ENCODE data around the gene HYAL4.
"Not testable (repeated sequence)": the region's sequence is repeated elsewhere in the genome, so short reads cannot be mapped to it uniquely, and the experiment has no call there.

Gene HYAL4

GRCh38 chr7:123849855-123850254 is 4.9 kb downstream of the HYAL4 start:
- DNase-seq: no peak
- H3K27me3 ChIP-seq (replicated peaks): no peaks in the 10 kb centered on the region
- no peak overlapping the region for H3K27ac ChIP-seq
- in situ Hi-C loops (cut with HindIII; ENCODE audit: low pct_ligation_motif_present, low sequenced_read_pairs): loop anchor here (25.0 kb wide), 1 partner anchor 213 kb away; no protein-coding TSS in a partner anchor
- TF ChIP-seq CTCF (IDR thresholded peaks at IDR 0.05; ENCODE audit: low read depth, low read length, missing control alignments): no peak
- H3K4me3 ChIP-seq (ENCODE audit: low read depth, low read length): no peak overlapping the region
- no peaks in the 10 kb centered on the region for H3K36me3 ChIP-seq (replicated peaks)

- H3K27me3 ChIP-seq (replicated peaks): not testable (repeated sequence)
- in situ Hi-C loops (cut with HindIII; ENCODE audit: low pct_ligation_motif_present, low sequenced_read_pairs): loop anchor here (25.0 kb wide), 1 partner anchor 214 kb away; no protein-coding TSS in a partner anchor
Measured at GRCh38 chr7:123851404-123851803, 6.4 kb downstream of the HYAL4 start.

GRCh38 chr7:123854291-123854690 is 9.3 kb downstream of the HYAL4 start:
- H3K4me3 ChIP-seq (ENCODE audit: low read depth, low read length); H3K36me3 ChIP-seq (replicated peaks); H3K27ac ChIP-seq; H3K27me3 ChIP-seq (replicated peaks); DNase-seq: not testable (repeated sequence)
- in situ Hi-C loops (cut with HindIII; ENCODE audit: low pct_ligation_motif_present, low sequenced_read_pairs): loop anchor here (25.0 kb wide), 1 partner anchor 217 kb away; no protein-coding TSS in a partner anchor

More at GRCh38 chr7:123851404-123851803, 6.4 kb downstream of the HYAL4 start:
- not testable (repeated sequence) for DNase-seq; H3K4me3 ChIP-seq (ENCODE audit: low read depth, low read length); H3K27ac ChIP-seq; H3K36me3 ChIP-seq (replicated peaks)

GRCh38 chr7:123856428-123856827 is 11.5 kb downstream of the HYAL4 start:
- H3K27ac ChIP-seq; H3K27me3 ChIP-seq (replicated peaks); DNase-seq; H3K36me3 ChIP-seq (replicated peaks); H3K4me3 ChIP-seq (ENCODE audit: low read depth, low read length): not testable (repeated sequence)
- in situ Hi-C loops (cut with HindIII; ENCODE audit: low pct_ligation_motif_present, low sequenced_read_pairs): loop anchor here (25.0 kb wide), 1 partner anchor 219 kb away; no protein-coding TSS in a partner anchor

- Histone ChIP-seq H3K27ac (no peak overlapping the region), H3K4me3 (ENCODE audit: low read depth, low read length) (no peak overlapping the region), H3K27me3 (replicated peaks) (no peaks in the 10 kb centered on the region), H3K36me3 (replicated peaks) (no peaks in the 10 kb centered on the region)
- in situ Hi-C loops (cut with HindIII; ENCODE audit: low pct_ligation_motif_present, low sequenced_read_pairs): loop anchor here (25.0 kb wide), 1 partner anchor 224 kb away; no protein-coding TSS in a partner anchor
- DNase-seq: no peak
- no peak for TF ChIP-seq CTCF (IDR thresholded peaks at IDR 0.05; ENCODE audit: low read depth, low read length, missing control alignments)
Measured at GRCh38 chr7:123860848-123861247, 15.9 kb downstream of the HYAL4 start.

- H3K4me3 ChIP-seq (ENCODE audit: low read depth, low read length): no peak overlapping the region
- TF ChIP-seq CTCF (IDR thresholded peaks at IDR 0.05; ENCODE audit: low read depth, low read length, missing control alignments): no peak
- no peak overlapping the region for H3K27ac ChIP-seq
- H3K27me3 ChIP-seq (replicated peaks): no peaks in the 10 kb centered on the region
- no peak for DNase-seq
- no peaks in the 10 kb centered on the region for H3K36me3 ChIP-seq (replicated peaks)
- in situ Hi-C loops (cut with HindIII; ENCODE audit: low pct_ligation_motif_present, low sequenced_read_pairs): loop anchor here (25.0 kb wide), 1 partner anchor 225 kb away; no protein-coding TSS in a partner anchor
Measured at GRCh38 chr7:123862775-123863174, 17.8 kb downstream of the HYAL4 start.

- no peaks in the 10 kb centered on the region for H3K36me3 ChIP-seq (replicated peaks)
- in situ Hi-C loops (cut with HindIII; ENCODE audit: low pct_ligation_motif_present, low sequenced_read_pairs): loop anchor here (25.0 kb wide), 1 partner anchor 226 kb away; no protein-coding TSS in a partner anchor
Measured at GRCh38 chr7:123863461-123863860, 18.5 kb downstream of the HYAL4 start.

More at GRCh38 chr7:123863461-123863860, 18.5 kb downstream of the HYAL4 start:
- Histone ChIP-seq H3K4me3 (ENCODE audit: low read depth, low read length) (no peak overlapping the region), H3K27me3 (replicated peaks) (no peaks in the 10 kb centered on the region), H3K27ac (no peak overlapping the region)
- no peak for TF ChIP-seq CTCF (IDR thresholded peaks at IDR 0.05; ENCODE audit: low read depth, low read length, missing control alignments)
- no peak for DNase-seq
